H9 (cell line): ENCODE results near the gene LAMA3. TPM values are rescaled to one million over a fixed set of nuclear protein-coding genes. Genes with fewer than 3 reads are reported as not detected.

Experiments used
- DNase-seq: peaks from one replicate; pipeline ENCODE4 v3.0.0-alpha.2; 2017
- H2AFZ ChIP-seq: one replicate; pipeline ENCODE4 v1.6.1; 2013; ENCODE audit warnings: mild to moderate bottlenecking, low read length, control low read depth, moderate library complexity
- H2AK5ac ChIP-seq: 2 replicates; pipeline ENCODE4 v1.6.1; 2013; ENCODE audit warnings: low read length, control low read depth, mixed read lengths; ENCODE audit not compliant: insufficient read length
- H2BK120ac ChIP-seq: one replicate; pipeline ENCODE4 v1.6.1; 2013; ENCODE audit warnings: low read depth, mild to moderate bottlenecking, low read length, control low read depth, inconsistent platforms; ENCODE audit not compliant: poor library complexity, severe bottlenecking
- H2BK12ac ChIP-seq: 2 replicates; pipeline ENCODE4 v1.6.1; 2013; ENCODE audit warnings: low read length, control low read depth, mixed read lengths, low read depth; ENCODE audit not compliant: insufficient read length
- H2BK15ac ChIP-seq: 2 replicates; pipeline ENCODE4 v1.6.1; 2013; ENCODE audit warnings: low read depth, low read length, control low read depth
- H2BK20ac ChIP-seq: one replicate; pipeline ENCODE4 v1.6.1; 2013; ENCODE audit warnings: low read depth, mild to moderate bottlenecking, low read length, control low read depth, inconsistent platforms; ENCODE audit not compliant: poor library complexity, severe bottlenecking
- H2BK5ac ChIP-seq: 2 replicates; pipeline ENCODE4 v1.6.1; 2013; ENCODE audit warnings: low read length, control low read depth, mixed read lengths; ENCODE audit not compliant: insufficient read length
- H3K14ac ChIP-seq: 2 replicates; pipeline ENCODE4 v1.6.1; 2013; ENCODE audit warnings: low read length, control low read depth; ENCODE audit not compliant: insufficient read depth
- H3K18ac ChIP-seq: 2 replicates; pipeline ENCODE4 v1.6.1; 2013; ENCODE audit warnings: low read depth, mild to moderate bottlenecking, mixed read lengths, low read length, control low read depth; ENCODE audit not compliant: insufficient read length
- H3K23ac ChIP-seq: 2 replicates; pipeline ENCODE4 v1.6.1; 2013; ENCODE audit warnings: low read length, control low read depth, mixed read lengths, low read depth; ENCODE audit not compliant: insufficient read length
- H3K23me2 ChIP-seq: 2 replicates; pipeline ENCODE4 v1.6.1; 2013; ENCODE audit warnings: low read depth, mild to moderate bottlenecking, mixed read lengths, low read length, control low read depth; ENCODE audit not compliant: insufficient read length, poor library complexity, severe bottlenecking
- H3K27ac ChIP-seq: 2 replicates; pipeline ENCODE4 v1.5.1; 2013; ENCODE audit warnings: low read length, control low read depth, mixed read lengths, low read depth; ENCODE audit not compliant: insufficient read length
- H3K27me3 ChIP-seq: 2 replicates; pipeline ENCODE4 v1.6.1; 2013; ENCODE audit warnings: low read length, control low read depth, inconsistent platforms; ENCODE audit not compliant: insufficient read depth
- H3K4ac ChIP-seq: 2 replicates; pipeline ENCODE4 v1.6.1; 2013; ENCODE audit warnings: low read depth, mild to moderate bottlenecking, control low read depth, inconsistent platforms, low read length, moderate library complexity
- H3K4me1 ChIP-seq: 2 replicates; pipeline ENCODE4 v1.6.1; 2013; ENCODE audit warnings: low read length, control low read depth, inconsistent platforms; ENCODE audit not compliant: insufficient read depth
- H3K4me2 ChIP-seq: 2 replicates; pipeline ENCODE4 v1.6.1; 2013; ENCODE audit warnings: low read length, control low read depth, mixed read lengths; ENCODE audit not compliant: insufficient read length, insufficient read depth
- H3K56ac ChIP-seq: 2 replicates; pipeline ENCODE4 v1.6.1; 2013; ENCODE audit warnings: low read depth, mild to moderate bottlenecking, mixed read lengths, low read length, control low read depth; ENCODE audit not compliant: insufficient read length
- H3K79me1 ChIP-seq: 2 replicates; pipeline ENCODE4 v1.6.1; 2013; ENCODE audit warnings: low read depth, mild to moderate bottlenecking, moderate library complexity, low read length, control low read depth, inconsistent platforms; ENCODE audit not compliant: insufficient read depth, poor library complexity, severe bottlenecking
- H3K79me2 ChIP-seq: 2 replicates; pipeline ENCODE4 v1.6.1; 2013; ENCODE audit warnings: low read length, control low read depth, inconsistent platforms; ENCODE audit not compliant: insufficient read depth
- H3K9ac ChIP-seq: 2 replicates; pipeline ENCODE4 v1.6.1; 2013; ENCODE audit warnings: low read length, control low read depth, mixed read lengths; ENCODE audit not compliant: insufficient read length; ENCODE audit errors: extremely low read depth
- H3K9me3 ChIP-seq: one replicate; pipeline ENCODE4 v1.6.1; 2013; ENCODE audit warnings: low read depth, low read length, inconsistent platforms; ENCODE audit not compliant: control insufficient read depth
- H3T11ph ChIP-seq: one replicate; pipeline ENCODE4 v1.6.1; 2013; ENCODE audit warnings: mild to moderate bottlenecking, low read length, control low read depth, inconsistent platforms
- H4K20me1 ChIP-seq: one replicate; pipeline ENCODE4 v1.6.1; 2013; ENCODE audit not compliant: control insufficient read depth, insufficient read length, insufficient read depth
- H4K5ac ChIP-seq: 2 replicates; pipeline ENCODE4 v1.6.1; 2013; ENCODE audit warnings: low read depth, mild to moderate bottlenecking, mixed read lengths, low read length, control low read depth; ENCODE audit not compliant: insufficient read length
- H4K8ac ChIP-seq: replicated peaks from 2 replicates; pipeline ENCODE4 v1.6.1; 2013; ENCODE audit warnings: low read length, control low read depth, mixed read lengths, low read depth; ENCODE audit not compliant: insufficient read length
- H4K91ac ChIP-seq: 2 replicates; pipeline ENCODE4 v1.6.1; 2013; ENCODE audit warnings: low read depth, mild to moderate bottlenecking, moderate library complexity, mixed read lengths, low read length, control low read depth; ENCODE audit not compliant: insufficient read length
- H3K27ac Mint-ChIP-seq, 3 experiments: 2 replicates in 2 of 3; 3 replicates in 1 of 3; pipeline ENCODE4 v1.8.0; 2020 to 2021; ENCODE audit warnings: mixed read lengths in 3 of 3, mild to moderate bottlenecking in 1 of 3, moderate library complexity in 1 of 3
- H3K27me3 Mint-ChIP-seq: 2 replicates; pipeline ENCODE4 v1.8.0; 2021; ENCODE audit warnings: low read depth, mild to moderate bottlenecking, moderate library complexity, mixed read lengths
- H3K36me3 Mint-ChIP-seq, 3 experiments: 2 replicates in 2 of 3; 3 replicates in 1 of 3; pipeline ENCODE4 v1.8.0; 2020 to 2021; ENCODE audit warnings: low read depth in 3 of 3, mixed read lengths in 3 of 3; ENCODE audit not compliant: insufficient read depth in 1 of 3
- H3K4me1 Mint-ChIP-seq, 2 experiments: 2 replicates each; pipeline ENCODE4 v1.8.0; 2020; ENCODE audit warnings: mixed read lengths in 2 of 2
- H3K4me3 Mint-ChIP-seq, 2 experiments: 2 replicates in 1 of 2; 3 replicates in 1 of 2; pipeline ENCODE4 v1.8.0; 2020 to 2021; ENCODE audit warnings: mild to moderate bottlenecking in 2 of 2, mixed read lengths in 2 of 2, moderate library complexity in 1 of 2
- H3K9me3 Mint-ChIP-seq, 2 experiments: 2 replicates in 1 of 2; 3 replicates in 1 of 2; pipeline ENCODE4 v1.8.0; 2020; ENCODE audit warnings: mild to moderate bottlenecking in 2 of 2, mixed read lengths in 2 of 2, moderate library complexity in 1 of 2
- WGBS: extraction: QIAGEN DNeasy Blood & Tissue Kit; methylation state at CpG from one replicate; pipeline ENCODE4 v1.1.7; 2013; ENCODE audit warnings: missing lambda C conversion rate, low lambda C conversion rate, mixed read lengths; ENCODE audit not compliant: insufficient read length; ENCODE audit errors: extremely low coverage; 5-methylcytosine and 5-hydroxymethylcytosine counted together
- total RNA-seq: library from RNA; stranded (reverse); gene quantifications from 2 replicates; pipeline ENCODE4 v1.2.1, GENCODE V29; 2021
- TF ChIP-seq, protein P1 (sequence below): fragments of 200-600 bp; sonication (generic); conservative IDR thresholded peaks from 3 replicates; pipeline ENCODE4 v1.8.0; 2021; ENCODE audit warnings: antibody characterized with exemption, mild to moderate bottlenecking

The LAMA3 gene
- total RNA-seq, 1 experiment from 2014 or later, result 0.33 TPM

DNA sequence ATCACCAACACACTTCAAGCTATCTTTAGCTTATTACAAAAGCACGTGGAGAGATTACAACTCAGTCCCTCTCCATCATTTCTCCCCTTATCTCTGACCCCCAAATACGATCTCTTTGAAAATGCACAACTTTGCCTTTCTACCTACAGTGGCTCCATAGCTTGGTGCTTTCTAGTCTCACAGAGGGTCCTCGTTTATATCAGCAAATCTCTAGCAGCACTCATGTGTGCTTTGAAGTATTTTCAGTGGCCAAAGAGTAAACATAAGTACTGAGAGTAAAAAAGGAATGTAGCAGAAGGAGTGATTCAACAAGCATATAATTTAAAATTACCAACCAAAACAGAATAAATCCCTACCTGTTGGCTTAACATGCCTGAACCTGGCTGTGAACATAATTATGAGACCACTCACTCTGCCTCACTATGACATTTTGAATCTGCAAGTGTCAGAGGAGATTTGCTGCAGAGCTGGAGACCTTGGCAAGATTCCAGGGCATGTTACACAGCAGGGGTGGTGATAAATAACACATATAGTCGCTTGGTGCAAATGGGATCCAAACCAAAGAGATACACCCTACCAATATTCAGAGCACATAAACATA is 54.6 kb downstream of the LAMA3 start:
- no peaks in the 10 kb centered on the region for H3K23me2 ChIP-seq
- Mint-ChIP-seq H3K27ac (no peak overlapping the region), H3K4me1 (peaks cover 4 to 10% of the 10 kb centered on the region in 2 experiments; a peak in 3 of 4 replicates), H3K36me3 (no peaks in the 10 kb centered on the region), H3K9me3 (no peaks in the 10 kb centered on the region), H3K27me3 (peaks cover 1% of the 10 kb centered on the region), H3K4me3 (no peak overlapping the region)
- TF ChIP-seq, protein P1, sequence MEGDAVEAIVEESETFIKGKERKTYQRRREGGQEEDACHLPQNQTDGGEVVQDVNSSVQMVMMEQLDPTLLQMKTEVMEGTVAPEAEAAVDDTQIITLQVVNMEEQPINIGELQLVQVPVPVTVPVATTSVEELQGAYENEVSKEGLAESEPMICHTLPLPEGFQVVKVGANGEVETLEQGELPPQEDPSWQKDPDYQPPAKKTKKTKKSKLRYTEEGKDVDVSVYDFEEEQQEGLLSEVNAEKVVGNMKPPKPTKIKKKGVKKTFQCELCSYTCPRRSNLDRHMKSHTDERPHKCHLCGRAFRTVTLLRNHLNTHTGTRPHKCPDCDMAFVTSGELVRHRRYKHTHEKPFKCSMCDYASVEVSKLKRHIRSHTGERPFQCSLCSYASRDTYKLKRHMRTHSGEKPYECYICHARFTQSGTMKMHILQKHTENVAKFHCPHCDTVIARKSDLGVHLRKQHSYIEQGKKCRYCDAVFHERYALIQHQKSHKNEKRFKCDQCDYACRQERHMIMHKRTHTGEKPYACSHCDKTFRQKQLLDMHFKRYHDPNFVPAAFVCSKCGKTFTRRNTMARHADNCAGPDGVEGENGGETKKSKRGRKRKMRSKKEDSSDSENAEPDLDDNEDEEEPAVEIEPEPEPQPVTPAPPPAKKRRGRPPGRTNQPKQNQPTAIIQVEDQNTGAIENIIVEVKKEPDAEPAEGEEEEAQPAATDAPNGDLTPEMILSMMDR, result no peak
- H3K4me1 ChIP-seq, result no peaks in the 10 kb centered on the region
- no peak overlapping the region for H2BK15ac ChIP-seq
- no peaks in the 10 kb centered on the region for H3K79me1 ChIP-seq
- H2BK12ac ChIP-seq, result no peak overlapping the region
- no peak overlapping the region for H3K56ac ChIP-seq
- DNase-seq, result no peak
- no peak overlapping the region for H2AK5ac ChIP-seq
- no peaks in the 10 kb centered on the region for H3K27me3 ChIP-seq
- no peak overlapping the region for H4K8ac ChIP-seq
- H2AFZ ChIP-seq, result no peak overlapping the region
- H3K4me2 ChIP-seq, result no peak overlapping the region
- H2BK5ac ChIP-seq, result no peak overlapping the region
- no peaks in the 10 kb centered on the region for H4K20me1 ChIP-seq
- H3K23ac ChIP-seq, result no peak overlapping the region
- H3K9me3 ChIP-seq, result no peaks in the 10 kb centered on the region
- no peak overlapping the region for H4K91ac ChIP-seq
- no peak overlapping the region for H3K14ac ChIP-seq
- no peak overlapping the region for H3T11ph ChIP-seq
- H2BK120ac ChIP-seq, result no peak overlapping the region
- H3K9ac ChIP-seq, result no peak overlapping the region
- H4K5ac ChIP-seq, result no peak overlapping the region
- H3K4ac ChIP-seq, result no peak overlapping the region
- H3K79me2 ChIP-seq, result no peaks in the 10 kb centered on the region
- H3K27ac ChIP-seq, result no peak overlapping the region
- H2BK20ac ChIP-seq, result no peak overlapping the region
- no peak overlapping the region for H3K18ac ChIP-seq
- no CpG with 5 or more reads among the region's 4 CpGs for WGBS
